IMR-90 (cell line): ENCODE data around the gene KCNQ5. TPM values are rescaled to one million over a fixed set of nuclear protein-coding genes. Genes with fewer than 3 reads are reported as not detected.

ENCODE experiments used
- ATAC-seq: fragments of 200-7000 bp; cut with Tn5 transposase; 2 replicates; pipeline ENCODE4 v1.9.1; 2020; ENCODE audit warnings: low read depth, mild to moderate bottlenecking, moderate library complexity
- BruUV-seq: library from RNA; stranded (reverse); fragments of 400-500 nt; replicated peaks from 2 replicates; lab custom pipeline; 2021; lab: Mats Ljungman, UMichigan
- CTCF ChIA-PET: fragments of 300-600 bp; formaldehyde crosslinking; extraction: SDS; loops from one replicate; lab custom pipeline; 2021; ENCODE audit warnings: antibody characterized with exemption; lab: Yijun Ruan, JAX
- POLR2A ChIA-PET: fragments of 300-600 bp; sonication (Branson Sonifier 250); formaldehyde crosslinking; loops from one replicate; lab custom pipeline; 2022; ENCODE audit warnings: antibody characterized with exemption; ENCODE audit not compliant: unreplicated experiment; lab: Charles Lee
- DNase-seq: peaks from one replicate; pipeline ENCODE4 v3.0.0; 2013
- H2AFZ ChIP-seq: replicated peaks from 2 replicates; pipeline ENCODE3; 2013; ENCODE audit warnings: low read length, mild to moderate bottlenecking; ENCODE audit not compliant: poor library complexity
- H2AK5ac ChIP-seq: 2 replicates; pipeline ENCODE4 v1.6.1; 2013; ENCODE audit warnings: low read depth, low read length, inconsistent platforms
- H2AK9ac ChIP-seq: replicated peaks from 2 replicates; pipeline ENCODE3; 2013; ENCODE audit warnings: mild to moderate bottlenecking, low read depth, low read length, moderate library complexity; ENCODE audit not compliant: poor library complexity
- H2BK120ac ChIP-seq: 2 replicates; pipeline ENCODE4 v1.6.1; 2013; ENCODE audit warnings: low read depth, low read length, inconsistent platforms
- H2BK15ac ChIP-seq: 3 replicates; pipeline ENCODE4 v1.6.1; 2013; ENCODE audit warnings: low read depth, low read length, inconsistent platforms
- H2BK20ac ChIP-seq: 2 replicates; pipeline ENCODE4 v1.6.1; 2013; ENCODE audit warnings: low read depth, mild to moderate bottlenecking, inconsistent platforms, low read length, moderate library complexity
- H2BK5ac ChIP-seq: 2 replicates; pipeline ENCODE4 v1.6.1; 2013; ENCODE audit warnings: mild to moderate bottlenecking, low read depth, low read length, inconsistent platforms; ENCODE audit not compliant: poor library complexity, severe bottlenecking
- H3K14ac ChIP-seq: replicated peaks from 2 replicates; pipeline ENCODE4 v1.6.1; 2013; ENCODE audit warnings: low read depth, low read length, inconsistent platforms
- H3K18ac ChIP-seq: 2 replicates; pipeline ENCODE4 v1.6.1; 2013; ENCODE audit warnings: low read depth, low read length, control low read depth
- H3K23ac ChIP-seq: 2 replicates; pipeline ENCODE4 v1.6.1; 2013; ENCODE audit warnings: low read depth, low read length, inconsistent platforms
- H3K27ac ChIP-seq: 2 replicates; pipeline ENCODE4 v1.5.1; 2013; ENCODE audit warnings: mild to moderate bottlenecking, control low read depth, low read length; ENCODE audit not compliant: insufficient read depth
- H3K27me3 ChIP-seq: 2 replicates; pipeline ENCODE4 v1.6.1; 2013; ENCODE audit warnings: low read length; ENCODE audit not compliant: control insufficient read depth, insufficient read depth
- H3K36me3 ChIP-seq: 2 replicates; pipeline ENCODE4 v1.6.1; 2013; ENCODE audit warnings: low read length, mixed read lengths; ENCODE audit not compliant: control insufficient read depth, insufficient read depth
- H3K4ac ChIP-seq: 2 replicates; pipeline ENCODE4 v1.6.1; 2013; ENCODE audit warnings: low read depth, low read length, inconsistent platforms
- H3K4me1 ChIP-seq: 2 replicates; pipeline ENCODE4 v1.6.1; 2013; ENCODE audit warnings: low read length, mixed read lengths; ENCODE audit not compliant: control insufficient read depth, insufficient read depth
- H3K4me2 ChIP-seq: 2 replicates; pipeline ENCODE4 v1.6.1; 2013; ENCODE audit warnings: low read depth, mild to moderate bottlenecking, control low read depth, low read length, moderate library complexity
- H3K4me3 ChIP-seq: 2 replicates; pipeline ENCODE4 v1.5.1; 2013; ENCODE audit warnings: low read depth, mild to moderate bottlenecking, control low read depth, low read length, moderate library complexity; ENCODE audit not compliant: insufficient read depth
- H3K56ac ChIP-seq: 2 replicates; pipeline ENCODE4 v1.6.1; 2013; ENCODE audit warnings: low read length, inconsistent platforms; ENCODE audit not compliant: insufficient read depth; ENCODE audit errors: extremely low read depth
- H3K79me1 ChIP-seq, 2 experiments: 2 replicates each; pipeline ENCODE4 v1.6.1; 2013; ENCODE audit warnings: low read length in 2 of 2, inconsistent platforms in 1 of 2, low read depth in 1 of 2
- H3K9ac ChIP-seq: 2 replicates; pipeline ENCODE4 v1.6.1; 2013; ENCODE audit warnings: low read depth, low read length, control low read depth
- H3K9me1 ChIP-seq: 2 replicates; pipeline ENCODE4 v1.6.1; 2013; ENCODE audit warnings: low read length, inconsistent platforms; ENCODE audit not compliant: insufficient read depth
- H3K9me3 ChIP-seq: 2 replicates; pipeline ENCODE4 v1.6.1; 2013; ENCODE audit warnings: low read length; ENCODE audit not compliant: control insufficient read depth, insufficient read depth
- H4K20me1 ChIP-seq: 2 replicates; pipeline ENCODE4 v1.6.1; 2013; ENCODE audit warnings: low read length, inconsistent platforms; ENCODE audit not compliant: insufficient read depth
- H4K5ac ChIP-seq: 2 replicates; pipeline ENCODE4 v1.6.1; 2013; ENCODE audit warnings: mild to moderate bottlenecking, low read depth, low read length, control low read depth
- H4K8ac ChIP-seq, 2 experiments: 2 replicates each; pipeline ENCODE4 v1.6.1; 2013; ENCODE audit warnings: low read depth in 2 of 2, low read length in 2 of 2, control low read depth in 1 of 2, inconsistent platforms in 1 of 2
- H4K91ac ChIP-seq: 2 replicates; pipeline ENCODE4 v1.6.1; 2013; ENCODE audit warnings: low read depth, low read length, inconsistent platforms; ENCODE audit not compliant: insufficient read depth
- BHLHE40 ChIP-seq: fragments of 150-350 bp; IDR thresholded peaks from 2 replicates; pipeline ENCODE4 v1.6.1; 2016; ENCODE audit warnings: mild to moderate bottlenecking, low read depth, low read length
- CEBPB ChIP-seq: IDR thresholded peaks from 2 replicates; pipeline ENCODE4 v1.6.1; 2012; ENCODE audit warnings: low read depth, low read length, improper control_type of control experiment
- CHD1 ChIP-seq: IDR thresholded peaks from 2 replicates; pipeline ENCODE4 v1.6.1; 2012; ENCODE audit warnings: low read depth, low read length, improper control_type of control experiment
- CTCF ChIP-seq: conservative IDR thresholded peaks from 2 replicates; pipeline ENCODE4 v1.5.1; 2012; ENCODE audit warnings: mild to moderate bottlenecking, low read depth, low read length, improper control_type of control experiment
- FOS ChIP-seq: fragments of 150-350 bp; IDR thresholded peaks from 2 replicates; pipeline ENCODE4 v1.6.1; 2016; ENCODE audit warnings: low read depth, low read length
- MAFK ChIP-seq: IDR thresholded peaks from 2 replicates; pipeline ENCODE4 v1.6.1; 2012; ENCODE audit warnings: low read depth, low read length, improper control_type of control experiment
- MAZ ChIP-seq: IDR thresholded peaks from 2 replicates; pipeline ENCODE4 v1.6.1; 2012; ENCODE audit warnings: low read depth, mild to moderate bottlenecking, low read length, improper control_type of control experiment, moderate library complexity, borderline replicate concordance
- MXI1 ChIP-seq: IDR thresholded peaks from 2 replicates; pipeline ENCODE4 v1.6.1; 2012; ENCODE audit warnings: low read depth, mild to moderate bottlenecking, low read length, moderate library complexity, borderline replicate concordance
- NFE2L2 ChIP-seq: fragments of 150-350 bp; IDR thresholded peaks from 2 replicates; pipeline ENCODE4 v1.6.1; 2016; ENCODE audit warnings: low read depth, mild to moderate bottlenecking, low read length
- POLR2A ChIP-seq: IDR thresholded peaks from 2 replicates; pipeline ENCODE4 v1.6.1; 2012; ENCODE audit warnings: mild to moderate bottlenecking, low read depth, low read length
- RAD21 ChIP-seq: IDR thresholded peaks from 2 replicates; pipeline ENCODE4 v1.6.1; 2012; ENCODE audit warnings: low read length, improper control_type of control experiment
- RCOR1 ChIP-seq: IDR thresholded peaks from 2 replicates; pipeline ENCODE4 v1.6.1; 2012; ENCODE audit warnings: mild to moderate bottlenecking, low read length, improper control_type of control experiment; ENCODE audit not compliant: insufficient replicate concordance
- RFX5 ChIP-seq: IDR thresholded peaks from 2 replicates; pipeline ENCODE4 v1.8.0; 2012; ENCODE audit warnings: low read depth, mild to moderate bottlenecking, low read length, moderate library complexity
- SMC3 ChIP-seq: fragments of 150-350 bp; IDR thresholded peaks from 2 replicates; pipeline ENCODE4 v1.6.1; 2016; ENCODE audit warnings: low read depth, mild to moderate bottlenecking, antibody characterized with exemption, low read length, moderate library complexity
- WGBS, 2 experiments: methylation state at CpG; one replicate each; pipeline versions ENCODE4 v1.1.5 to v1.1.7; 2013; ENCODE audit warnings: missing lambda C conversion rate in 2 of 2; ENCODE audit not compliant: insufficient read length in 1 of 2; ENCODE audit errors: extremely low coverage in 2 of 2; 5-methylcytosine and 5-hydroxymethylcytosine counted together
- dilution Hi-C: fragments of 300-500 bp; cut with HindIII; formaldehyde crosslinking; loops from one replicate; pipeline ENCODE4 v1.14.3; 2018; ENCODE audit warnings: low sequenced_read_pairs; ENCODE audit not compliant: unreplicated experiment
- in situ Hi-C: fragments of 300-500 bp; cut with MboI; formaldehyde crosslinking; loops from 3 replicates; pipeline ENCODE4 v1.14.3; 2019; ENCODE audit warnings: low sequenced_read_pairs, inconsistent platforms, mixed read lengths
- intact Hi-C: fragments of 100-400 bp; cut with micrococcal nuclease; formaldehyde crosslinking; loops from 2 replicates; pipeline ENCODE4 v1.10.0; 2022
- polyA plus RNA-seq, 3 experiments: library from polyadenylated mRNA; depleted of rRNA; stranded (reverse); fragments of >200 nt; gene quantifications; 2 replicates each; pipeline ENCODE4 v1.2.3, GENCODE V29; 2012; ENCODE audit warnings: low replicate concordance in 1 of 3
- total RNA-seq: library from RNA; depleted of rRNA; stranded (reverse); fragments of >200 nt; gene quantifications from 2 replicates; pipeline ENCODE4 v1.2.3, GENCODE V29; 2012
- TF ChIP-seq, protein P1 (sequence below): fragments of 150-350 bp; IDR thresholded peaks from 2 replicates; pipeline ENCODE4 v1.6.1; 2016; ENCODE audit warnings: low read depth, mild to moderate bottlenecking, low read length, moderate library complexity, borderline replicate concordance
- TF ChIP-seq, protein P2 (sequence below): fragments of 150-350 bp; IDR thresholded peaks from 2 replicates; pipeline ENCODE4 v1.6.1; 2017; ENCODE audit warnings: mild to moderate bottlenecking, antibody characterized with exemption, low read length, low read depth

Gene KCNQ5
- total and polyA plus RNA-seq, 2 of the 4 experiments (the other 2 are of a cell fraction), result 0.75 to 1.3 TPM

- TF ChIP-seq POLR2A (no peak), CTCF (no peak), MAFK (no peak), FOS (no peak), MXI1 (no peak), SMC3 (no peak), CEBPB (no peak), BHLHE40 (no peak), MAZ (no peak), NFE2L2 (no peak), RAD21 (no peak), CHD1 (no peak), RFX5 (no peak), RCOR1 (no peak)
- TF ChIP-seq, protein P1, sequence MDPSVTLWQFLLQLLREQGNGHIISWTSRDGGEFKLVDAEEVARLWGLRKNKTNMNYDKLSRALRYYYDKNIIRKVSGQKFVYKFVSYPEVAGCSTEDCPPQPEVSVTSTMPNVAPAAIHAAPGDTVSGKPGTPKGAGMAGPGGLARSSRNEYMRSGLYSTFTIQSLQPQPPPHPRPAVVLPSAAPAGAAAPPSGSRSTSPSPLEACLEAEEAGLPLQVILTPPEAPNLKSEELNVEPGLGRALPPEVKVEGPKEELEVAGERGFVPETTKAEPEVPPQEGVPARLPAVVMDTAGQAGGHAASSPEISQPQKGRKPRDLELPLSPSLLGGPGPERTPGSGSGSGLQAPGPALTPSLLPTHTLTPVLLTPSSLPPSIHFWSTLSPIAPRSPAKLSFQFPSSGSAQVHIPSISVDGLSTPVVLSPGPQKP, result no peak
- TF ChIP-seq, protein P2, sequence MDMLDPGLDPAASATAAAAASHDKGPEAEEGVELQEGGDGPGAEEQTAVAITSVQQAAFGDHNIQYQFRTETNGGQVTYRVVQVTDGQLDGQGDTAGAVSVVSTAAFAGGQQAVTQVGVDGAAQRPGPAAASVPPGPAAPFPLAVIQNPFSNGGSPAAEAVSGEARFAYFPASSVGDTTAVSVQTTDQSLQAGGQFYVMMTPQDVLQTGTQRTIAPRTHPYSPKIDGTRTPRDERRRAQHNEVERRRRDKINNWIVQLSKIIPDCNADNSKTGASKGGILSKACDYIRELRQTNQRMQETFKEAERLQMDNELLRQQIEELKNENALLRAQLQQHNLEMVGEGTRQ, result no peak
- Histone ChIP-seq H2BK5ac (no peak overlapping the region), H3K4ac (no peak overlapping the region), H3K14ac (no peak overlapping the region), H3K27me3 (no peaks in the 10 kb centered on the region), H3K9me1 (peaks cover 4% of the 10 kb centered on the region), H2BK20ac (no peak overlapping the region), H2BK15ac (no peak overlapping the region), H3K4me2 (no peak overlapping the region), H2BK120ac (no peak overlapping the region), H4K20me1 (no peaks in the 10 kb centered on the region), H4K8ac (no peak overlapping the region), H3K9me3 (no peaks in the 10 kb centered on the region), H3K56ac (no peak overlapping the region), H3K18ac (no peak overlapping the region), H3K23ac (no peak overlapping the region), H2AFZ (no peak overlapping the region), H3K79me1 (no peaks in the 10 kb centered on the region), H2AK9ac (no peak overlapping the region), H4K5ac (no peak overlapping the region), H3K9ac (no peak overlapping the region), H3K36me3 (no peaks in the 10 kb centered on the region), H2AK5ac (no peak overlapping the region), H4K91ac (no peak overlapping the region), H3K4me1 (peaks cover 6% of the 10 kb centered on the region), H3K27ac (no peak overlapping the region), H3K4me3 (no peak overlapping the region)
- dilution Hi-C loops, result no loop called here
- in situ Hi-C loops, result no loop called here
- ChIA-PET CTCF (no interaction called here), POLR2A (no interaction called here)
- no TSS peak for BruUV-seq
- no peak for DNase-seq
- no CpG with 5 or more reads among the region's 1 CpG for WGBS, 2 experiments
- ATAC-seq, result no peak
- intact Hi-C loops, result no loop called here
Observed at GRCh38 chr6:72947534-72947933, 325.7 kb downstream of the KCNQ5 start.
